Esophagus (tissue), 2 donors: ENCODE data around the gene TRPV5. TPM values are rescaled to one million over a fixed set of nuclear protein-coding genes. Genes with fewer than 3 reads are reported as not detected.

Source experiments
- H3K27ac ChIP-seq, 2 donors: one replicate each; pipeline ENCODE4 v1.5.1; 2013; ENCODE audit warnings: low read depth in 2 of 2, mild to moderate bottlenecking in 2 of 2, inconsistent platforms in 1 of 2, low read length in 1 of 2, moderate library complexity in 1 of 2
- H3K27me3 ChIP-seq, 2 donors: one replicate each; pipeline ENCODE4 v1.6.1; 2013; ENCODE audit warnings: low read length in 2 of 2, control low read depth in 1 of 2, mild to moderate bottlenecking in 1 of 2; ENCODE audit not compliant: insufficient read depth in 2 of 2, control insufficient read depth in 1 of 2
- H3K36me3 ChIP-seq, 2 donors: one replicate each; pipeline ENCODE4 v1.6.1; 2013; ENCODE audit warnings: low read length in 1 of 2; ENCODE audit not compliant: control insufficient read depth in 2 of 2, insufficient read depth in 2 of 2
- H3K4me1 ChIP-seq, 2 donors: one replicate each; pipeline ENCODE4 v1.6.1; 2013; ENCODE audit warnings: low read length in 1 of 2; ENCODE audit not compliant: control insufficient read depth in 2 of 2, insufficient read depth in 2 of 2
- H3K4me3 ChIP-seq, 2 donors: one replicate each; pipeline ENCODE4 v1.5.1; 2013; ENCODE audit warnings: low read length in 2 of 2, mild to moderate bottlenecking in 2 of 2, low read depth in 1 of 2, moderate library complexity in 1 of 2
- H3K9me3 ChIP-seq, 2 donors: one replicate each; pipeline ENCODE4 v1.6.1; 2013; ENCODE audit warnings: mild to moderate bottlenecking in 2 of 2, low read depth in 1 of 2, low read length in 1 of 2, moderate library complexity in 1 of 2; ENCODE audit not compliant: control insufficient read depth in 2 of 2, insufficient read depth in 1 of 2
- WGBS, 2 donors: extraction: QIAGEN DNeasy Blood & Tissue Kit; methylation state at CpG; one replicate each; pipeline ENCODE4 v1.1.7; 2013; 5-methylcytosine and 5-hydroxymethylcytosine counted together
- polyA plus RNA-seq, 2 donors: library from polyadenylated mRNA; stranded (reverse); fragments of 200-250 nt; gene quantifications; one replicate each; pipeline ENCODE4 v1.2.3, GENCODE V29; 2013
- donor health status: healthy with polysubstance abuse.
- donor health status: Bipolar disorder and iron deficiency.

The TRPV5 gene
- polyA plus RNA-seq, 2 donors, result not detected

DNA sequence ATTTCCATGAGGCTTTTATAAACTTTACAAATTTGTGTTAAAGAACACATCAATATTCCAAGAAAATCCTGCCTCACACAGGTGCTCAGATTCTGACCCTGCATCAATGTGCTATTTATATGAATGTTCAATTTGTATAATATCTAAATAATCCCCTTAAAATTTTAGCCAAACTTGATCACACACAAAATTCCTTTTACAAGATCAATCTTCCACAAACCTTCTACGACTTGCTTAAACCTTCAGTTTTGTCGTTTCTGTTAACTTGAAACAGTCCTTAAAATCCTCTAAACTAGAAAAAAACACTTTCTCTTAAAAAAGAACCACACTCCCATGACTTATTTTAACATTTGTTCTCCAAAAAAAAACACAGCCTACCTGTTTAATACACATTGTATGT lies 27.8 kb downstream of the TRPV5 start:
- Histone ChIP-seq H3K27me3 (no peaks in the 10 kb centered on the region), H3K4me1 (peaks cover 0 to 4% of the 10 kb centered on the region in 2 donors), H3K9me3 (no peaks in the 10 kb centered on the region), H3K36me3 (no peaks in the 10 kb centered on the region), H3K27ac (no peak overlapping the region), H3K4me3 (no peak overlapping the region)
- WGBS, 2 donors, result 88% methylated on average over 2 of the region's 2 CpGs

DNA sequence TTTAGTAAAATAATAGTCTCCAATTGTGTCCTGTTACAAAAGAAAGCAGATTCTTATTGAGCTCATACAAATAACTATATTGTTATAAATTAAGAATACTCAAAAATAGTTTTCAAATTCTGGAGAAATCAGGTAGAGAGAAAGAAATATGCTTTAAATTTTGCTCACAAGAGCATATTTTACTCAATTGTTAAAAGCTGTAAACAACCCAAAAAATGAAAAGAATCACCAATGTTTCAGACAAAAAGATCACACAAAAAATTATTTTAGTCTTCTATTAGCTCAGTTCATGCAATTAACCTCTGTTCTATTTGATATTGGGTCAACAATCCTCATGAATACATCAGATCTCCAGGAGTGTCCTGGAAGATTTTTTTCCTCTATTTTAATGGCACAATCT lies 29.4 kb downstream of the TRPV5 start:
- H3K36me3 ChIP-seq, result no peaks in the 10 kb centered on the region

DNA sequence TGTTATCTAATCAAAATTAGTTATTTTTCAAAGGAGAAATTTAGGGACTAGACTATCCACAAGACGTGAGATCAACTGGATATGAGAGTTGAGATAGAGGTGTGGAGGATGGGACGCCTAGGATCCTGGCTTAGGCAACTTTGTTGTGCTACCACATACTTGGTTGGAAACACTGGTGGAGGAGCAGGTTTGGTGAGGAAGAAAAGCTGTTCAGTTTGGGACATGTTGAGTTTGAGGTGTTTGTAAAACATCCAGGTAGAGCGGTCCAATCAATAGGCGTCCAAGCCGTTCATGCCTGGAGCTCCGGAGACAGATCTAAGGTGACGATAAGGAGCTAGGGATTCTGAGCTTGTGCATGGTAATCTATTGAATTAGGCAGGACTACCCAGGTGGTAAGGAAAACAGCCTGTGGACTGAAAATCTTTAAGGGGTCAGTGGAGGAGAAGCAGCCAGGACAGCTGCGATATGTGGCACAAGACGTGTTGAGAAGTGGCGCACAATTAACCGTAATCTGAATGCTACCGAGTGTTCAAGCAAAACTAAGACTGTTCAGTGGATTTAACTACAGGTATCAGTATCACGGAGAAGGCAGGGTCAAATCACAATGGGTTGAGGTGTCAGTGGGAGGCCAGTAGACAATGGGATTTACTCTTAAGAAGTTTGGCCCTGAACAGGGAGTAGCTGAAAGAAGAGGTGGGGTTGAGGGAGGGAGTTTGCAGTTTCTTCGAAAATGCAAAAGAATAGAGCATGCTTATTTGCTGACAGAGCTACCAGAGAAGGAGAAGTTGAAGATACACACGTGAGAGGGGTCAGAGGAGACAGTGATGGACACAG lies 31.9 kb downstream of the TRPV5 start:
- no peaks in the 10 kb centered on the region for H3K36me3 ChIP-seq
- WGBS, 2 donors, result 49 to 59% methylated on average over 15 of the region's 15 CpGs
- peak overlapping the region in 1 of 2 donors; percentile 3 for H3K4me3 ChIP-seq
- peaks cover 0 to 3% of the 10 kb centered on the region in 2 donors for H3K4me1 ChIP-seq
- no peaks in the 10 kb centered on the region for H3K9me3 ChIP-seq
- H3K27me3 ChIP-seq, result no peaks in the 10 kb centered on the region
- H3K27ac ChIP-seq, result peak overlapping the region; percentile 38 to 54

More for the DNA sequence above, 29.4 kb downstream of the TRPV5 start:
- H3K27ac ChIP-seq, result no peak overlapping the region
- H3K4me3 ChIP-seq, result no peak overlapping the region
- H3K9me3 ChIP-seq, result no peaks in the 10 kb centered on the region
- H3K4me1 ChIP-seq, result no peaks in the 10 kb centered on the region
- no peaks in the 10 kb centered on the region for H3K27me3 ChIP-seq

DNA sequence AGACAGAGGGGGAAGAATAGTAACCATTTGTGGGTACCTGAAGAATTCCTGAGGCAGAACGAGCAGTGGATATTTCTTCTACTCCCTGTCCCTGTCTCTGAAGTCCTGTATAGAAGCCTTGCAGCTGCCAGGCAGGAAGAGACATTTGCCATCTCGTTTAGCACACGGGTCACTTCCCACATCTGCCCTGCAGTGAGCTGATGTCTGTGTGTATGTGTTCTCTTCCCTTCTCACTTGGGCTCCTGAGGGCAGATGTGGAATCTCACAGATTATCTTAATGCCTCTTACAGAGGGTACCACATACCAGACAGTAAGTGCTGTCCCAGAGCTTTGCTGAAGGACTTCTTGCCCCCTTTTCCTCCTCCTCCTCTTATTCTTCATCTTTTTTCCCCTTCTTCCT lies 33.9 kb downstream of the TRPV5 start:
- Histone ChIP-seq H3K36me3 (no peaks in the 10 kb centered on the region), H3K4me1 (peaks cover 0 to 3% of the 10 kb centered on the region in 2 donors), H3K27ac (no peak overlapping the region), H3K4me3 (no peak overlapping the region), H3K27me3 (no peaks in the 10 kb centered on the region), H3K9me3 (no peaks in the 10 kb centered on the region)
- WGBS, 2 donors, result 18 to 21% methylated on average over 3 of the region's 3 CpGs

GRCh38 chr7:142898377-142899170 lies 35.0 kb downstream of the TRPV5 start:
- H3K4me1 ChIP-seq, result peaks cover 0 to 3% of the 10 kb centered on the region in 2 donors
- peak overlapping the region in 1 of 2 donors; percentile 26 for H3K27ac ChIP-seq

DNA sequence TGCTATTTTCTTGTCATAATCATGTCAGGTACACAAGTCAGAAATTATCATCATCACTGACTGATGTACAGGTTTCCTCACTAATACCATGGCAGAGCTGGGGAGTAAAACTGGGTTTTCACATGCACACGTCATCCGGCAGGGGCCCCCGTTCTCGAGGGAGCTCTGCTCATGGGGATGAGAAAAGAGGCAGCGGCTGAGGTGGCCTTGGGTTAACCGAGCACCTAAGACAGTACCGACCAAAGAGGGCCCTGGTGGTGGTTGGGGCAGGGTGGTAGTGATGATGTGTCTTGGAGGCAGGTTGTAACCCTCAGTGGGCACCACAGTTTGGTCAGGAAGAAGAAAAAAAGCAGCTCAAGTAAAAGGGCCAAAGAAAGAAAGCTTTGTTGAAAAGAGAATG lies 35.9 kb downstream of the TRPV5 start:
- peaks cover 0 to 3% of the 10 kb centered on the region in 2 donors for H3K4me1 ChIP-seq
- no peaks in the 10 kb centered on the region for H3K36me3 ChIP-seq
- 88 to 92% methylated on average over 7 of the region's 7 CpGs for WGBS, 2 donors
- H3K9me3 ChIP-seq, result no peaks in the 10 kb centered on the region
- no peak overlapping the region for H3K4me3 ChIP-seq
- no peak overlapping the region for H3K27ac ChIP-seq
- no peaks in the 10 kb centered on the region for H3K27me3 ChIP-seq

More at GRCh38 chr7:142898377-142899170, 35.0 kb downstream of the TRPV5 start:
- Histone ChIP-seq H3K27me3 (no peaks in the 10 kb centered on the region), H3K36me3 (no peaks in the 10 kb centered on the region), H3K4me3 (no peak overlapping the region), H3K9me3 (no peaks in the 10 kb centered on the region)
- WGBS, 2 donors, result 42 to 55% methylated on average over 2 to 3 of the region's 3 CpGs

DNA sequence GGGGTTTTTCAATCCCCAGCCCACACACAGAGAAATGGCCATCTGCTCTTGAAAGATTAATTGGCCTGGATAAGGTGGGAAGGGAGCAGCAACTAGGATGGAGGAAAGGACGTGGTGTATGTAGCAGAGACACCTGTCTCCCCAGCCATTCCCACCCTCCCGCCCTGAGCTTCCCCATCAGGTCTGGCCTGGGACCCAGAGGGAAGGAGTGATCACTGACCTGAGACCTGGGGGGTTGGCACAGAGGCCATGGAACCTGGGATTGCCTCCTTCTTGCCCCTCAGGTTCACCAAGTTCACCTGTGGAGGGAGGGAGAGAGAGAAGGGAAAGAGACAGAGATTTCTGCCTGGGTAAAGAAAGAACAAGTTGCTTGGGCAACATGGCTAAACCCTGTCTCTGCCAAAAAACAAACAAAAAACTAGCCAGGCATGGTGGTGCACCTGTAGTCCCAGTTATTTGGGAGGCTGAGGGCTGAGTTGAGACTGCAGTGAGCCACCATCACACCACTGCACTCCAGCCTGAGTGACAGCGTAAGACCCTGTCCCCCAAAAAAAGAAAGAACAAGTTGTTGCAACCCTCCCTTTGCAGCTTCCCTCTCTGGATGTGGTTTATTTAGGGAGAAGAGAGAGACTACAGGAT lies 36.7 kb downstream of the TRPV5 start:
- Histone ChIP-seq H3K4me3 (no peak overlapping the region), H3K9me3 (no peaks in the 10 kb centered on the region), H3K4me1 (peaks cover 0 to 3% of the 10 kb centered on the region in 2 donors), H3K27me3 (no peaks in the 10 kb centered on the region), H3K36me3 (no peaks in the 10 kb centered on the region), H3K27ac (no peak overlapping the region)
- WGBS, 2 donors, result 78 to 88% methylated on average over 3 of the region's 3 CpGs

DNA sequence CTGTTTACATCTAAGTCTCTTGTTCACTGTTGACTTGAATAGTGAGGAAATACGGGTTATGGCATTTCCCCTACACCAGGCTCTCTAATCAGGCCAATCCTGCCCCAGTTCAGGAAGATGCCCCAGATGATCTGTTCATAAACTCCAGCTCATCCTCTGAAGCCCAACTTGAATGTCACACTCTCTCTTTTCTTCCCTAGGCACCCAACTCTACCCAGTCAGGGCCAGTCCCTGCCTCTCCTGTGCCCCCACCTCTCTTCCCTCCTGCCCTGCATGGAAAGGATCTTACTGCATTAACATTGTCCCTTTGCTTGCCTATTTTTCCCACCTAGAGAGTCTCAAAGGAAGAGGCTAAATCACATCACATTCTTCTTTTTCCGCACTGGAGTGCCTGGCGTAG lies 37.4 kb downstream of the TRPV5 start:
- 86 to 91% methylated on average over 3 of the region's 3 CpGs for WGBS, 2 donors
- Histone ChIP-seq H3K4me3 (no peak overlapping the region), H3K4me1 (peaks cover 0 to 3% of the 10 kb centered on the region in 2 donors), H3K36me3 (no peaks in the 10 kb centered on the region), H3K9me3 (no peaks in the 10 kb centered on the region), H3K27ac (no peak overlapping the region), H3K27me3 (no peaks in the 10 kb centered on the region)

- Histone ChIP-seq H3K36me3 (no peaks in the 10 kb centered on the region), H3K27me3 (no peaks in the 10 kb centered on the region), H3K4me3 (no peak overlapping the region), H3K4me1 (peaks cover 0 to 7% of the 10 kb centered on the region in 2 donors), H3K9me3 (no peaks in the 10 kb centered on the region), H3K27ac (no peak overlapping the region)
- WGBS, 2 donors, result 55 to 57% methylated on average over 6 of the region's 6 CpGs
Measured at GRCh38 chr7:142894985-142895593, 38.5 kb downstream of the TRPV5 start.
